Measurements from ENCODE around the gene TNKS1BP1.

Gene TNKS1BP1

GRCh38 chr11:57324886-57325734 is at the start of gene TNKS1BP1:
Gene TNKS1BP1 (minus strand): TSS chr11:57324952. CDS start chr11:57321885, 3,067 bp downstream.
- peak; percentile 96 for DNase-seq (ENCODE audit: extremely low spot score)
- ChIA-PET POLR2A (interaction anchor here (1.0 to 7.8 kb wide), 5 partner anchors 8 to 29 kb away, joined by 4 to 121 read pairs (median 8); partner anchors contain the start of genes P2RX3 and SSRP1), CTCF (interaction anchor here (1.0 to 1.2 kb wide), 2 partner anchors 13 to 15 kb away, joined by 3 to 5 read pairs; partner anchors contain the start of gene P2RX3)
- TF ChIP-seq ARNT (IDR thresholded peaks at IDR 0.05) = no peak
- no peak for TF ChIP-seq FOXM1 (IDR thresholded peaks at IDR 0.05; ENCODE audit: borderline replicate concordance)
- TF ChIP-seq FOXK2 (IDR thresholded peaks at IDR 0.05) = no peak
- TF ChIP-seq BHLHE40 (IDR thresholded peaks at IDR 0.05; ENCODE audit: borderline replicate concordance) = no peak
- TF ChIP-seq ELF4 (IDR thresholded peaks at IDR 0.05) = 0 out of 2 replicates have a peak, but pooled peaks have one; percentile 13
- TF ChIP-seq HDGF (IDR thresholded peaks at IDR 0.05; ENCODE audit: borderline replicate concordance) = peak; percentile 60; the same call in 1 of the 2 replicates
- TF ChIP-seq CTBP1 (IDR thresholded peaks at IDR 0.05; ENCODE audit: borderline replicate concordance) = no peak

GRCh38 chr11:57373146-57373545 is 48.4 kb upstream of the TNKS1BP1 start:
- DNase-seq (ENCODE audit: extremely low spot score) = no peak
- TF ChIP-seq ELF4 (IDR thresholded peaks at IDR 0.05) (no peak), BHLHE40 (IDR thresholded peaks at IDR 0.05; ENCODE audit: borderline replicate concordance) (no peak), CTBP1 (IDR thresholded peaks at IDR 0.05; ENCODE audit: borderline replicate concordance) (no peak), TARDBP (IDR thresholded peaks at IDR 0.05) (no peak), SP1 (IDR thresholded peaks at IDR 0.05) (no peak), LEF1 (IDR thresholded peaks at IDR 0.05; ENCODE audit: borderline replicate concordance) (no peak), ARNT (IDR thresholded peaks at IDR 0.05) (no peak), L3MBTL2 (conservative IDR thresholded peaks at IDR 0.05) (no peak), FOXK2 (IDR thresholded peaks at IDR 0.05) (no peak), NFRKB (IDR thresholded peaks at IDR 0.05) (no peak), ZNF384 (IDR thresholded peaks at IDR 0.05) (no peak), FOXA1 (IDR thresholded peaks at IDR 0.05) (no peak), FOXM1 (IDR thresholded peaks at IDR 0.05; ENCODE audit: borderline replicate concordance) (no peak), SUZ12 (IDR thresholded peaks at IDR 0.05) (no peak), HDGF (IDR thresholded peaks at IDR 0.05; ENCODE audit: borderline replicate concordance) (no peak), PKNOX1 (IDR thresholded peaks at IDR 0.05) (no peak)
- POLR2A ChIA-PET = no interaction called here
- CTCF ChIA-PET = no interaction called here

- DNase-seq (ENCODE audit: extremely low spot score) = no peak
- TF ChIP-seq NFRKB (IDR thresholded peaks at IDR 0.05) = no peak
- TF ChIP-seq TARDBP (IDR thresholded peaks at IDR 0.05) = no peak
- TF ChIP-seq L3MBTL2 (conservative IDR thresholded peaks at IDR 0.05) = no peak
- TF ChIP-seq FOXK2 (IDR thresholded peaks at IDR 0.05) = no peak
- ChIA-PET POLR2A (no interaction called here), CTCF (interaction anchor here (0.6 kb wide), 1 partner anchor 617 kb away, joined by 4 read pairs; no protein-coding TSS in a partner anchor)
Measured at GRCh38 chr11:57370941-57371340, 46.2 kb upstream of the TNKS1BP1 start.

- TF ChIP-seq LEF1 (IDR thresholded peaks at IDR 0.05; ENCODE audit: borderline replicate concordance) = no peak
- POLR2A ChIA-PET = no interaction called here
Measured at GRCh38 chr11:57370251-57370650, 45.5 kb upstream of the TNKS1BP1 start.

GRCh38 chr11:57368845-57369232 is 44.1 kb upstream of the TNKS1BP1 start:
- ChIA-PET CTCF (no interaction called here), POLR2A (no interaction called here)
- TF ChIP-seq NFRKB (IDR thresholded peaks at IDR 0.05) = no peak
- no peak for DNase-seq (ENCODE audit: extremely low spot score)

More at GRCh38 chr11:57370251-57370650, 45.5 kb upstream of the TNKS1BP1 start:
- DNase-seq (ENCODE audit: extremely low spot score) = no peak
- CTCF ChIA-PET = no interaction called here

- POLR2A ChIA-PET = no interaction called here
- CTCF ChIA-PET = no interaction called here
- TF ChIP-seq SUZ12 (IDR thresholded peaks at IDR 0.05) (no peak), FOXK2 (IDR thresholded peaks at IDR 0.05) (no peak), FOXA1 (IDR thresholded peaks at IDR 0.05) (no peak), ELF4 (IDR thresholded peaks at IDR 0.05) (no peak), HDGF (IDR thresholded peaks at IDR 0.05; ENCODE audit: borderline replicate concordance) (no peak), LEF1 (IDR thresholded peaks at IDR 0.05; ENCODE audit: borderline replicate concordance) (no peak), TARDBP (IDR thresholded peaks at IDR 0.05) (no peak), BHLHE40 (IDR thresholded peaks at IDR 0.05; ENCODE audit: borderline replicate concordance) (no peak), ZNF384 (IDR thresholded peaks at IDR 0.05) (no peak)
- no peak for DNase-seq (ENCODE audit: extremely low spot score)
Measured at GRCh38 chr11:57368106-57368844, 43.5 kb upstream of the TNKS1BP1 start.

GRCh38 chr11:57364851-57365660 is 40.3 kb upstream of the TNKS1BP1 start:
- ChIA-PET POLR2A (no interaction called here), CTCF (no interaction called here)
- no peak for DNase-seq (ENCODE audit: extremely low spot score)
- TF ChIP-seq ELF4 (IDR thresholded peaks at IDR 0.05) (no peak), FOXM1 (IDR thresholded peaks at IDR 0.05; ENCODE audit: borderline replicate concordance) (no peak), ARNT (IDR thresholded peaks at IDR 0.05) (no peak), NFRKB (IDR thresholded peaks at IDR 0.05) (no peak), HDGF (IDR thresholded peaks at IDR 0.05; ENCODE audit: borderline replicate concordance) (no peak), L3MBTL2 (conservative IDR thresholded peaks at IDR 0.05) (no peak), FOXA1 (IDR thresholded peaks at IDR 0.05) (no peak), PKNOX1 (IDR thresholded peaks at IDR 0.05) (no peak), CTBP1 (IDR thresholded peaks at IDR 0.05; ENCODE audit: borderline replicate concordance) (no peak), SUZ12 (IDR thresholded peaks at IDR 0.05) (no peak), BHLHE40 (IDR thresholded peaks at IDR 0.05; ENCODE audit: borderline replicate concordance) (no peak), FOXK2 (IDR thresholded peaks at IDR 0.05) (no peak), TARDBP (IDR thresholded peaks at IDR 0.05) (no peak), SP1 (IDR thresholded peaks at IDR 0.05) (no peak), LEF1 (IDR thresholded peaks at IDR 0.05; ENCODE audit: borderline replicate concordance) (no peak), ZNF384 (IDR thresholded peaks at IDR 0.05) (no peak)
